HCT116 (cell line): ENCODE data around the gene ROR2. TPM values are rescaled to one million over a fixed set of nuclear protein-coding genes. Genes with fewer than 3 reads are reported as not detected.

Source experiments
- ATAC-seq: fragments of 200-7000 bp; cut with Tn5 transposase; 2 replicates; pipeline ENCODE4 v1.9.1; 2020; ENCODE audit warnings: mild to moderate bottlenecking, moderate library complexity
- BruUV-seq: library from RNA; stranded (reverse); fragments of 400-500 nt; replicated peaks from 2 replicates; lab custom pipeline; 2021; lab: Mats Ljungman, UMichigan
- CTCF ChIA-PET: fragments of 300-600 bp; sonication (Branson Sonifier 250); formaldehyde crosslinking; loops from one replicate; lab custom pipeline; 2021; ENCODE audit warnings: antibody characterized with exemption; lab: Charles Lee
- POLR2A ChIA-PET: fragments of 300-600, 350-600 bp; sonication (Branson Sonifier 250); formaldehyde crosslinking; loops from one replicate; lab custom pipeline; 2021; ENCODE audit warnings: antibody characterized with exemption; lab: Charles Lee
- RAD21 ChIA-PET, 2 experiments: fragments of 300-600 bp; sonication (Branson Sonifier 250); formaldehyde crosslinking; loops; one replicate each; lab custom pipeline; 2023; ENCODE audit warnings: low total read pairs in 2 of 2; ENCODE audit not compliant: uncharacterized antibody in 2 of 2, unreplicated experiment in 2 of 2, low non-redundant PET in 1 of 2; lab: Charles Lee
- DNase-seq: peaks from one replicate; pipeline ENCODE4 v3.0.0-alpha.2; 2010; ENCODE audit warnings: low read depth, low spot score
- H2AFZ ChIP-seq: fragments of 200-600 bp; shearing (Covaris generic), sonication (generic); 2 replicates; pipeline ENCODE4 v1.6.1; 2017; ENCODE audit warnings: low read depth, mixed run types, mixed read lengths, antibody characterized with exemption, low read length; ENCODE audit not compliant: poor library complexity, severe bottlenecking
- H3K27ac ChIP-seq: 2 replicates; pipeline ENCODE4 v1.5.1; 2012; ENCODE audit warnings: low read depth, low read length
- H3K27me3 ChIP-seq: fragments of 200-600 bp; sonication (generic); 2 replicates; pipeline ENCODE4 v1.6.1; 2016; ENCODE audit warnings: mixed run types, low read length, mixed read lengths; ENCODE audit not compliant: insufficient read depth
- H3K36me3 ChIP-seq, 2 experiments: fragments of 200-500 bp in 1 of 2; fragments of 200-600 bp in 1 of 2; sonication (Bioruptor generic) in 1 of 2; sonication (generic) in 1 of 2; 2 replicates each; pipeline versions ENCODE4 v1.5.1 to v1.6.1; 2014 to 2016; ENCODE audit warnings: low read length in 2 of 2, inconsistent platforms in 1 of 2, mixed read lengths in 1 of 2, mixed run types in 1 of 2; ENCODE audit not compliant: insufficient read depth in 2 of 2, control insufficient read depth in 1 of 2
- H3K4me1 ChIP-seq, 2 experiments: fragments of 200-600 bp in 1 of 2; sonication (generic) in 1 of 2; 2 replicates each; pipeline versions ENCODE4 v1.5.1 to v1.6.1; 2012 to 2017; ENCODE audit warnings: low read length in 2 of 2, inconsistent platforms in 1 of 2, mild to moderate bottlenecking in 1 of 2, mixed read lengths in 1 of 2, mixed run types in 1 of 2, moderate library complexity in 1 of 2; ENCODE audit not compliant: insufficient read depth in 2 of 2, control insufficient read depth in 1 of 2
- H3K4me2 ChIP-seq: fragments of 200-600 bp; sonication (generic); 2 replicates; pipeline ENCODE4 v1.6.1; 2017; ENCODE audit warnings: mixed run types, low read length, mixed read lengths
- H3K4me3 ChIP-seq, 2 experiments: fragments of 200-600 bp in 1 of 2; sonication (generic) in 1 of 2; replicated peaks in 1 of 2; 2 replicates each; pipeline ENCODE4 v1.5.1; 2011 to 2016; ENCODE audit warnings: low read length in 2 of 2, control low read depth in 1 of 2, low read depth in 1 of 2, mild to moderate bottlenecking in 1 of 2, mixed read lengths in 1 of 2, mixed run types in 1 of 2
- H3K79me2 ChIP-seq: fragments of 200-600 bp; sonication (generic); 2 replicates; pipeline ENCODE4 v1.6.1; 2017; ENCODE audit warnings: mild to moderate bottlenecking, mixed run types, low read length, moderate library complexity, mixed read lengths; ENCODE audit not compliant: insufficient read depth
- H3K9ac ChIP-seq: fragments of 200-600 bp; sonication (generic); 2 replicates; pipeline ENCODE4 v1.6.1; 2016; ENCODE audit warnings: low read length, mixed read lengths
- H3K9me2 ChIP-seq: fragments of 200-600 bp; sonication (generic), shearing (Covaris generic); 2 replicates; pipeline ENCODE4 v1.6.1; 2017; ENCODE audit warnings: mixed run types, mild to moderate bottlenecking, moderate library complexity; ENCODE audit not compliant: insufficient read depth
- H3K9me3 ChIP-seq, 2 experiments: fragments of 200-500 bp in 1 of 2; fragments of 200-600 bp in 1 of 2; sonication (Bioruptor generic) in 1 of 2; sonication (generic) in 1 of 2; 2 replicates each; pipeline ENCODE4 v1.6.1; 2014 to 2017; ENCODE audit warnings: low read length in 2 of 2, mixed read lengths in 2 of 2, inconsistent platforms in 1 of 2, low read depth in 1 of 2, mild to moderate bottlenecking in 1 of 2, mixed run types in 1 of 2, moderate library complexity in 1 of 2; ENCODE audit not compliant: control insufficient read depth in 1 of 2, insufficient read depth in 1 of 2
- H4K20me1 ChIP-seq: fragments of 200-600 bp; sonication (generic), shearing (Covaris generic); 2 replicates; pipeline ENCODE4 v1.6.1; 2017; ENCODE audit warnings: mixed run types, mild to moderate bottlenecking, moderate library complexity; ENCODE audit not compliant: insufficient read depth
- ELF1 ChIP-seq: IDR thresholded peaks from 2 replicates; pipeline ENCODE4 v1.6.1; 2012; ENCODE audit warnings: low read depth, borderline replicate concordance
- EZH2phosphoT487 ChIP-seq: fragments of 200-600 bp; IDR thresholded peaks from 2 replicates; pipeline ENCODE4 v1.6.1; 2018; ENCODE audit warnings: antibody characterized with exemption, borderline replicate concordance
- POLR2A ChIP-seq: IDR thresholded peaks from 2 replicates; pipeline ENCODE4 v1.7.0; 2011; ENCODE audit warnings: borderline replicate concordance; ENCODE audit not compliant: insufficient read depth, insufficient read length; ENCODE audit errors: extremely low read depth
- SP1 ChIP-seq: IDR thresholded peaks from 2 replicates; pipeline ENCODE4 v1.6.1; 2012; ENCODE audit warnings: low read depth
- ZNF274 ChIP-seq: fragments of 200-500 bp; sonication (Bioruptor generic); IDR thresholded peaks from 2 replicates; pipeline ENCODE4 v1.6.1; 2014; ENCODE audit warnings: mild to moderate bottlenecking, low read depth, low read length, inconsistent platforms
- intact Hi-C: fragments of 100-400 bp; cut with micrococcal nuclease; formaldehyde crosslinking; loops from 2 replicates; pipeline ENCODE4 v1.10.0; 2022
- total RNA-seq: library from RNA; stranded (reverse); gene quantifications from one replicate; pipeline ENCODE4 v1.2.1, GENCODE V29; 2021; ENCODE audit not compliant: unreplicated experiment

ROR2 gene
- total RNA-seq, 1 experiment from 2014 or later: 15.7 TPM

- Histone ChIP-seq H3K4me2 (no peak overlapping the region), H3K4me1 (peaks cover 0 to 3% of the 10 kb centered on the region in 2 experiments; a peak in 1 of 4 replicates), H4K20me1 (no peaks in the 10 kb centered on the region), H3K9ac (no peak overlapping the region), H3K9me2 (no peaks in the 10 kb centered on the region), H3K4me3 (no peak overlapping the region), H3K79me2 (no peaks in the 10 kb centered on the region), H3K27me3 (0 out of 2 replicates have a peak, but pooled peaks cover 9% of the 10 kb centered on the region), H3K9me3 (no peaks in the 10 kb centered on the region), H3K36me3 (no peaks in the 10 kb centered on the region), H3K27ac (no peak overlapping the region), H2AFZ (no peak overlapping the region)
- DNase-seq (no peak), ATAC-seq (no peak)
- no TSS peak for BruUV-seq
- ChIA-PET CTCF (no interaction called here), POLR2A (no interaction called here), RAD21 (no interaction called here)
- no peak for TF ChIP-seq ELF1
- no peak for TF ChIP-seq EZH2phosphoT487
- no peak for TF ChIP-seq ZNF274
- TF ChIP-seq POLR2A: no peak
- intact Hi-C loops: no loop called here
Measured at GRCh38 chr9:91571036-91571435, 379.0 kb downstream of the ROR2 start.

- CTCF ChIA-PET: no interaction called here
Measured at GRCh38 chr9:91567642-91568274, 382.3 kb downstream of the ROR2 start.

More at GRCh38 chr9:91567642-91568274, 382.3 kb downstream of the ROR2 start:
- Histone ChIP-seq H3K9me3 (no peaks in the 10 kb centered on the region), H3K9ac (no peak overlapping the region), H3K9me2 (no peaks in the 10 kb centered on the region), H2AFZ (no peak overlapping the region), H3K4me3 (no peak overlapping the region), H3K27ac (no peak overlapping the region), H3K27me3 (0 out of 2 replicates have a peak, but pooled peaks cover 9% of the 10 kb centered on the region), H3K4me1 (peaks cover 0 to 3% of the 10 kb centered on the region in 2 experiments; a peak in 1 of 4 replicates), H3K36me3 (no peaks in the 10 kb centered on the region), H4K20me1 (no peaks in the 10 kb centered on the region), H3K4me2 (no peak overlapping the region), H3K79me2 (no peaks in the 10 kb centered on the region)
- POLR2A ChIA-PET: no interaction called here
- BruUV-seq: no TSS peak
- ATAC-seq (no peak), DNase-seq (no peak)
- intact Hi-C loops: no loop called here
- RAD21 ChIA-PET: no interaction called here
- no peak for TF ChIP-seq SP1
- TF ChIP-seq POLR2A: no peak
